GM19351 (cell line): ENCODE measurements around the gene NPHP4.

Experiments
- ATAC-seq: cut with Tn5 transposase; IDR thresholded peaks from one replicate; pipeline ENCODE4 v1.9.1; 2021; ENCODE audit warnings: mild to moderate bottlenecking, moderate library complexity; ENCODE audit not compliant: unreplicated experiment

Gene NPHP4

GRCh38 chr1:5951846-5952410 is 40.3 kb downstream of the NPHP4 start:
- no peak for ATAC-seq

- ATAC-seq = no peak
Measured at GRCh38 chr1:5950994-5951785, 41.0 kb downstream of the NPHP4 start.

GRCh38 chr1:5950201-5950895 is 41.9 kb downstream of the NPHP4 start:
- no peak for ATAC-seq

GRCh38 chr1:5949761-5950100 is 42.5 kb downstream of the NPHP4 start:
- ATAC-seq = no peak

GRCh38 chr1:5949085-5949760 is 43.0 kb downstream of the NPHP4 start:
- no peak for ATAC-seq

GRCh38 chr1:5948681-5949005 is 43.6 kb downstream of the NPHP4 start:
- ATAC-seq = no peak

- ATAC-seq = no peak
Measured at GRCh38 chr1:5947978-5948680, 44.1 kb downstream of the NPHP4 start.

GRCh38 chr1:5947071-5947821 is 45.0 kb downstream of the NPHP4 start:
- no peak for ATAC-seq

DNA sequence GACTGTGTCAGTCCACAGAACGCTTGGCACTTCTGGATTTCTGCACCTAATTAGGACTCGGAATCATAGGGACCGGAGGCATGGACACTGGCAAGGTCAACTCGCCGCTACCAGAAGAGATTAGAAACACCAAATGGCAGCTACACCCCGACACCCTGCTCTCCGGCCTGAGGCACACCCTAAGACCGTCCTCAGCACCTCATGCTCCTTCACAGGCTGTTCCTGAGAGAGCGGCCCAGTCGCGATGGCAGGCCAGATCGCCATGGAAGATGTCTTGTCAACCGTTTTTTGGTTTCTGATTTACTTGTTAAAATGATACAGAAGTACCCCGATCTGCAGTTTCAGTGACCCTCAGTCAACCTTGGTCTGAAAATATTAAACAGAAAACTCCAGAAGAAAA is 46.8 kb downstream of the NPHP4 start:
- ATAC-seq = no peak

DNA sequence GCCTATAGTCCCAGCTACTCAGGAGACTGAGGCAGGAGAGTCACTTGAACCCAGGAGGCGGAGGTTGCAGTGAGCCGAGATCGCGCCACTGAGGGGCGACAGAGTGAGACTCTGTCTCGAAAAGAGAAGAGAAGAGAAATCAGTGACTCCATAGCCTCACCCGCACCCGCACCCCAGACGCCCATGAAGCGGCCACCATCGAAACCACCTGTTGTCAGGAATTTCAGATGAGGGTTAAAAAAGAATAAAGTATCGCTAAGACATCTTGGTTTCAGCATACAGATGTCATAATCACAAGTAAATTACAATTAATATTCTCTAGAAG is 47.4 kb downstream of the NPHP4 start:
- ATAC-seq = no peak

GRCh38 chr1:5944154-5944842 is 47.9 kb downstream of the NPHP4 start:
- no peak for ATAC-seq

DNA sequence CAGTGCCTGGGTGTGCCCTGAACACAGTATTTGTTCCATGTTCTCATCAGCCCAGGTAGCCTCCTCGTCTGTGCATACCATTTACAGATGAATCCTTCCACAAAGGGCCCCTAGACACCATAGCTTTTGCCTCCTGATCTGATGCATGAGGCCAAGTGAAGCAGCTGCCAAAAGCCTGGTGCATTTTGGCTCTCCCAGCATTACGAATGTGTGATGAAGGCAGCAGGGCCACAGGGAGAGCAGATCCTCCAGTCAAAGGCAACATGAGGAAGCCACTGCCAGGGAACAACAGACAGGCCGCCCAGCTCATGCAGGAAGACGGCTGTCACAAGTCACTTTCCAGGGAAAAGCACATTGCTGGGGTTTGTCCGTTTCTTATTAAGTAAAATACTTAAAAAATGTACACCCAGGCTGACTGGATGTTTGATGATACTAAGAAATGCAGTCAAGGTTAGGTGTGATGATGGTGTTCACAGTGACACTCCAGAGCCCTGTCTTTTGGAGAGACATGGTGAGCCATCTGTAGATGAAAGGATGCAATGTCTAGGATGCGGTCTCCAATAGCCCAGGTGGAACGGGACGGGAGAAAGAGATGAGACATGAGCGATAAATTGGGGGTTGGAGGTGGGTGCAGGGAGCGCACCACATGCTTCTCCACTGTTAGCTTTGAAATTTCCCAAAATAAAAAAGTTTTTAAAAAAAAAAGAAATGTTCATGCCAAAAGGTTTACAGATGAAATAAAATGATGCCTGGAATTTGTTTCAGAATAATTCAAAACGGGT is 48.7 kb downstream of the NPHP4 start:
- no peak for ATAC-seq

- ATAC-seq = no peak
Measured at GRCh38 chr1:5941671-5942070, 50.6 kb downstream of the NPHP4 start.

- ATAC-seq = no peak
Measured at GRCh38 chr1:5940723-5941407, 51.4 kb downstream of the NPHP4 start.

DNA sequence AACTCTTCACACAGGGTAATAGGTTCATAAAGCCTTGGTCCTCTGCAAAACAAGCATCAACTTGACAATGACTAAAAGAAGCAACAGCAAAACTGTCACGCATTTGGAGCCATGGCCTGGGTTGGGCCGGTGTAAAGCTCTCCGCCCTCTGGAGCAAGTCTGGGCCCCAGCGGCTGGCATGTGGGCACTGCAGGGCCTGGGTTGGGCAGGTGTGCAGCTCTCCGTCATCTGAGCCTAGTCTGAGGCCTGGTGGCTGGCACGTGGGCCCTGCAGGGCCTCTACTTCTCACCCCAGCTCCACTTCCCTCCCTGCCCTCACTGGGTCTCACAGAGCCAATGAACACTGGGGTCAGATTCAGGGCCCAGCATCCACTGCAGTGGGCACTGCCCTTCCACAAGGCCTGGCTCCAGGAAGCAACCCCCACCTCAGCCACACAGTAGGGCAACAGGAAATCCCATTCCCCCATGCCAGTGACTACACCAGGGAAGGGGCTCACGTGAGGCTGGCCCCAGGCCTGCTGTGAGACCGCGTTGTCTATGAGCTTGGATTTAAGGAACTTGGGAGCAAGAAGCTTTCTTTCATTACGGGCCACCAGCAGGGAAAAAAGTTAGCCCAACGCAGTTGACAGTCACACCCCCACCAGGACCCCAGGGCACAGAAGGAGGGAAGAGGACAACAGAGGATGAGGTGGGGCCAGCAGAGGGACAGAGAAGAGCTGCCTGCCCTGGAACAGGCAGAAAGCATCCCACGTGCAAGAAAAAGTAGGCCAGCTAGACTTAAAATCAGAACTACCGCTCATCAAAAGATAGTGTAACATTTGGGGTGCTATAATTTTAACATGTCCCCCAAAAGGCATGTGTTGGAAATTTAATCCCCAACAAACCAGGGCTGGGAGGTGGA is 52.7 kb downstream of the NPHP4 start:
- ATAC-seq = no peak

DNA sequence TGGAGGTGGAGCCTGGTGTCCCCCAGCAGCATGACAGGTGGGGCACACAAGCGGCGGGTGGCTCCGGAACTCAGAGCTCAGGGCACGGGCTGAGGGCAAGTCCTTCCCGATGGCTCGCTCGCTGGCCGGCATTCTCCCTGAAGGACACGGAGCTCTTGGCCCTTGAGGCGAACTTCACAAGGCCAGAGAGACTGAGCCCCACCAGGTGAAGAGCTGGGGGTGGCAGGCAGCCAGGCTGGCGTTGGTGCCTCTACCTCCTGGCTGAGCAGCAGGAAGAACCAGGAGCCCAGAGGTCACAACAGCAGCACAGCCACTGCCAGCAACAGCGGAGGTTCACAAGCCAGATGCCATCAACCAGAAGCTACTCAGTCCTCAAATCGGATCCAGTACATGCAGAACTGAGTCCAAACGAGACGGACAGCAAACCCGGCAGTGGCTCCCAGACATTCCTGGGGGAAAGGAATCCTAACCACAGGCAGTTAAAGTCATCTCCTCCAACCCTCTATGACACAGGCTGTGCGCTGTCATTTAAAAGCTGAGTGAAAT is 54.1 kb downstream of the NPHP4 start:
- no peak for ATAC-seq

DNA sequence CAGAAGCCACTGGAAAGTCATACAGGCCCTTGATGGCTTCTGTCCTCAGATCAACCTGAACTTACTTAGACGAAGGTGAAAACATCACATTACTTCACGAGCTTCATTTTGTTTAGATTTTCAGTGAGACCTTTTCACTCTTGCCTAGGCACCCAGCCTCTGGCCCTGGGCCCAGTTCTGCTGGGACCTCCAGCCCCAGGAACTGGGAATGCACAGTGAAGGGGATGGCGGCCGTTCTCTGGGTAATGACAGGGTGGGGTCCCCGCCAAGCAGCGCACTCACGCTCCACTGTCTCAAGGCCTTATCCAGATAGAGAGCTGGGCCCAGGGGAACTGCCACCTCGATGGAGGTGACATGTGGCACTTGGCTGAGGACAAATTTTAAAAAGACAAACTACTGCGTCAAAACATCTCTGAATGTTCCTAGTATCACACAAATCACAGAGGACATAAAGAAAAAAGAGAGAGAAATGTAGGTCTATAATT is 54.8 kb downstream of the NPHP4 start:
- ATAC-seq = no peak
